Measurements from ENCODE around the gene OR10A5. TPM values are rescaled to one million over a fixed set of nuclear protein-coding genes. Genes with fewer than 3 reads are reported as not detected.

Gene OR10A5
- total RNA-seq, 1 experiment from 2014 or later: not detected

GRCh38 chr11:6843670-6844069, 1.8 kb upstream of the OR10A5 start:
- DNase-seq (ENCODE audit: low read depth, low spot score): no peak
- TF ChIP-seq CTCF (IDR thresholded peaks at IDR 0.05): no peak
- no peak for TF ChIP-seq REST (IDR thresholded peaks at IDR 0.05; ENCODE audit: insufficient read depth in 1 of 2, low read depth in 2 of 2, low read length in 1 of 2)
- no peak for TF ChIP-seq SIN3A (IDR thresholded peaks at IDR 0.05; ENCODE audit: borderline replicate concordance, insufficient read depth, low read depth, low read length)
- no peak for TF ChIP-seq POLR2AphosphoS5 (IDR thresholded peaks at IDR 0.05; ENCODE audit: low read depth, low read length)
- no peak for TF ChIP-seq TCF7L2 (IDR thresholded peaks at IDR 0.05; ENCODE audit: low read depth, low read length)
- Histone ChIP-seq H3K4me3 (ENCODE audit: low read depth in 2 of 2, low read length in 2 of 2) (no peak overlapping the region), H3K27me3 (ENCODE audit: control insufficient read depth, insufficient read depth, low read length) (no peaks in the 10 kb centered on the region), H3K9me3 (ENCODE audit: control insufficient read depth, insufficient read depth, low read depth, low read length) (no peaks in the 10 kb centered on the region), H3K36me3 (ENCODE audit: control insufficient read depth, insufficient read depth, low read length) (no peaks in the 10 kb centered on the region), H3K27ac (ENCODE audit: low read length) (no peak overlapping the region), H3K4me1 (ENCODE audit: control insufficient read depth, insufficient read depth, low read length) (no peaks in the 10 kb centered on the region)
- ChIA-PET POLR2A (no interaction called here), CTCF (no interaction called here)
- no TSS peak for BruUV-seq (replicated peaks)
- no peak for ATAC-seq
- intact Hi-C loops (cut with micrococcal nuclease; ENCODE audit: unreplicated experiment) (no loop called here), in situ Hi-C loops (cut with HindIII; ENCODE audit: low pct_unique_long_range_greater_than_20kb, low sequenced_read_pairs) (no loop called here)

GRCh38 chr11:6844356-6844755, 1.1 kb upstream of the OR10A5 start:
- no TSS peak for BruUV-seq (replicated peaks)
- Histone ChIP-seq H3K27me3 (ENCODE audit: control insufficient read depth, insufficient read depth, low read length) (no peaks in the 10 kb centered on the region), H3K4me1 (ENCODE audit: control insufficient read depth, insufficient read depth, low read length) (no peaks in the 10 kb centered on the region), H3K36me3 (ENCODE audit: control insufficient read depth, insufficient read depth, low read length) (no peaks in the 10 kb centered on the region), H3K27ac (ENCODE audit: low read length) (no peak overlapping the region), H3K9me3 (ENCODE audit: control insufficient read depth, insufficient read depth, low read depth, low read length) (no peaks in the 10 kb centered on the region), H3K4me3 (ENCODE audit: low read depth in 2 of 2, low read length in 2 of 2) (no peak overlapping the region)
- CTCF ChIA-PET: no interaction called here
- in situ Hi-C loops (cut with HindIII; ENCODE audit: low pct_unique_long_range_greater_than_20kb, low sequenced_read_pairs): no loop called here
- POLR2A ChIA-PET: no interaction called here
- TF ChIP-seq REST (IDR thresholded peaks at IDR 0.05; ENCODE audit: insufficient read depth in 1 of 2, low read depth in 2 of 2, low read length in 1 of 2) (no peak), CTCF (IDR thresholded peaks at IDR 0.05) (no peak)
- intact Hi-C loops (cut with micrococcal nuclease; ENCODE audit: unreplicated experiment): no loop called here
- ATAC-seq (no peak), DNase-seq (ENCODE audit: low read depth, low spot score) (no peak)

Measured in Panc1 (cell line).